Glutamatergic neuron (in vitro differentiated cells): ENCODE measurements around the gene ACACB. TPM values are rescaled to one million over a fixed set of nuclear protein-coding genes. Genes with fewer than 3 reads are reported as not detected.

Experiments used
- DNase-seq: peaks from one replicate; pipeline ENCODE4 v3.0.0; 2022
- H3K27ac Mint-ChIP-seq: one replicate; pipeline ENCODE4 v1.8.0; 2020; ENCODE audit warnings: mild to moderate bottlenecking, mixed read lengths, inconsistent platforms; ENCODE audit not compliant: unreplicated experiment
- H3K27me3 Mint-ChIP-seq: one replicate; pipeline ENCODE4 v1.8.0; 2020; ENCODE audit warnings: mild to moderate bottlenecking, moderate library complexity, mixed read lengths, inconsistent platforms; ENCODE audit not compliant: unreplicated experiment
- H3K36me3 Mint-ChIP-seq: one replicate; pipeline ENCODE4 v1.8.0; 2020; ENCODE audit warnings: mild to moderate bottlenecking, mixed read lengths, inconsistent platforms; ENCODE audit not compliant: unreplicated experiment
- H3K4me1 Mint-ChIP-seq: one replicate; pipeline ENCODE4 v1.8.0; 2020; ENCODE audit warnings: mild to moderate bottlenecking, low read depth, mixed read lengths, inconsistent platforms; ENCODE audit not compliant: unreplicated experiment
- H3K4me3 Mint-ChIP-seq: one replicate; pipeline ENCODE4 v1.8.0; 2020; ENCODE audit warnings: mild to moderate bottlenecking, mixed read lengths, inconsistent platforms; ENCODE audit not compliant: unreplicated experiment
- H3K9me3 Mint-ChIP-seq: one replicate; pipeline ENCODE4 v1.8.0; 2020; ENCODE audit warnings: mild to moderate bottlenecking, moderate library complexity, mixed read lengths, inconsistent platforms; ENCODE audit not compliant: unreplicated experiment
- total RNA-seq: library from RNA; stranded (reverse); fragmentation: NEBNext Ultra II Directional; extraction: Animal tissue kit (Norgen Biotek cat#: 25700); gene quantifications from one replicate; pipeline ENCODE4 v1.2.1, GENCODE V29; 2021; ENCODE audit not compliant: unreplicated experiment
- TF ChIP-seq, protein P1 (sequence below): fragments of 200-600 bp; sonication (generic); IDR thresholded peaks from one replicate; pipeline ENCODE4 v1.5.0; 2021; ENCODE audit not compliant: partially characterized antibody, unreplicated experiment

Gene ACACB
- total RNA-seq, 1 donor from 2014 or later = 3.8 TPM

DNA sequence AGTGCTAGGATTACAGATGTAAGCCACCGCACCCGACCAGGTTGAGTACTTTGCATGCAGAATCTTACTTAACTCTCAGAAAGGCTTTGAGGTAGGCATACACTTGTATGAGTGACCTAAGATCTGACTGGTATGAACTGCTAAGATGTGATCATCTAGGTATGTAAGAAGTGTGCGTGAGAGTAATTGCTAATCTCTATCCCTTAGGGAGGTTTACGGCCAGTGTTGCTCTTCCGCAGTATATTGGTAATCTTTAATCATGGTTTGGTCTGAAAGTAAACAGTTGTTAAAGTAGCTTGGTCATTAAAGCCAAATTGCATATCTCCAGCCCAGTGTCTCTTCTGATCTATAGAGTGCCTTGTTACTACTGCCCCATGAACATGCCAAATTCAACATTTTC is 11.2 kb upstream of the ACACB start:
- peaks cover 2% of the 10 kb centered on the region for H3K27me3 Mint-ChIP-seq
- H3K9me3 Mint-ChIP-seq = no peaks in the 10 kb centered on the region
- no peaks in the 10 kb centered on the region for H3K36me3 Mint-ChIP-seq
- TF ChIP-seq, protein P1, sequence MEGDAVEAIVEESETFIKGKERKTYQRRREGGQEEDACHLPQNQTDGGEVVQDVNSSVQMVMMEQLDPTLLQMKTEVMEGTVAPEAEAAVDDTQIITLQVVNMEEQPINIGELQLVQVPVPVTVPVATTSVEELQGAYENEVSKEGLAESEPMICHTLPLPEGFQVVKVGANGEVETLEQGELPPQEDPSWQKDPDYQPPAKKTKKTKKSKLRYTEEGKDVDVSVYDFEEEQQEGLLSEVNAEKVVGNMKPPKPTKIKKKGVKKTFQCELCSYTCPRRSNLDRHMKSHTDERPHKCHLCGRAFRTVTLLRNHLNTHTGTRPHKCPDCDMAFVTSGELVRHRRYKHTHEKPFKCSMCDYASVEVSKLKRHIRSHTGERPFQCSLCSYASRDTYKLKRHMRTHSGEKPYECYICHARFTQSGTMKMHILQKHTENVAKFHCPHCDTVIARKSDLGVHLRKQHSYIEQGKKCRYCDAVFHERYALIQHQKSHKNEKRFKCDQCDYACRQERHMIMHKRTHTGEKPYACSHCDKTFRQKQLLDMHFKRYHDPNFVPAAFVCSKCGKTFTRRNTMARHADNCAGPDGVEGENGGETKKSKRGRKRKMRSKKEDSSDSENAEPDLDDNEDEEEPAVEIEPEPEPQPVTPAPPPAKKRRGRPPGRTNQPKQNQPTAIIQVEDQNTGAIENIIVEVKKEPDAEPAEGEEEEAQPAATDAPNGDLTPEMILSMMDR = no peak
- H3K27ac Mint-ChIP-seq = no peak overlapping the region
- DNase-seq = no peak
- H3K4me1 Mint-ChIP-seq = peaks cover 6% of the 10 kb centered on the region
- H3K4me3 Mint-ChIP-seq = no peak overlapping the region

DNA sequence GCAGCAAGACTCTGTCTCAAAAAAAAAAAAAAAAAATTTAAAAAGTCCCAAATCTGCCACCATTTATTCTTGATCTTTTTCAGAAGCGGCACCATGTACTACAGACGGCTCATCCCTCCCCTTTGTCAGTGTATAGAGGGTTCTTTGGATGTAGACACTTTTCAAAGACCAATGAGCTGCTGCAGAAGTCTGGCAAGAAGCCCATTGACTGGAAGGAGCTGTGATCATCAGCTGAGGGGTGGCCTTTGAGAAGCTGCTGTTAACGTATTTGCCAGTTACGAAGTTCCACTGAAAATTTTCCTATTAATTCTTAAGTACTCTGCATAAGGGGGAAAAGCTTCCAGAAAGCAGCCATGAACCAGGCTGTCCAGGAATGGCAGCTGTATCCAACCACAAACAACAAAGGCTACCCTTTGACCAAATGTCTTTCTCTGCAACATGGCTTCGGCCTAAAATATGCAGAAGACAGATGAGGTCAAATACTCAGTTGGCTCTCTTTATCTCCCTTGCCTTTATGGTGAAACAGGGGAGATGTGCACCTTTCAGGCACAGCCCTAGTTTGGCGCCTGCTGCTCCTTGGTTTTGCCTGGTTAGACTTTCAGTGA is 6.5 kb upstream of the ACACB start:
- TF ChIP-seq, protein P1 = no peak
- peaks cover 1% of the 10 kb centered on the region for H3K9me3 Mint-ChIP-seq
- H3K27me3 Mint-ChIP-seq = peaks cover 3% of the 10 kb centered on the region
- no peak for DNase-seq
- no peaks in the 10 kb centered on the region for H3K36me3 Mint-ChIP-seq
- H3K4me1 Mint-ChIP-seq = peaks cover 7% of the 10 kb centered on the region
- H3K27ac Mint-ChIP-seq = peak overlapping the region; percentile 67
- H3K4me3 Mint-ChIP-seq = no peak overlapping the region

DNA sequence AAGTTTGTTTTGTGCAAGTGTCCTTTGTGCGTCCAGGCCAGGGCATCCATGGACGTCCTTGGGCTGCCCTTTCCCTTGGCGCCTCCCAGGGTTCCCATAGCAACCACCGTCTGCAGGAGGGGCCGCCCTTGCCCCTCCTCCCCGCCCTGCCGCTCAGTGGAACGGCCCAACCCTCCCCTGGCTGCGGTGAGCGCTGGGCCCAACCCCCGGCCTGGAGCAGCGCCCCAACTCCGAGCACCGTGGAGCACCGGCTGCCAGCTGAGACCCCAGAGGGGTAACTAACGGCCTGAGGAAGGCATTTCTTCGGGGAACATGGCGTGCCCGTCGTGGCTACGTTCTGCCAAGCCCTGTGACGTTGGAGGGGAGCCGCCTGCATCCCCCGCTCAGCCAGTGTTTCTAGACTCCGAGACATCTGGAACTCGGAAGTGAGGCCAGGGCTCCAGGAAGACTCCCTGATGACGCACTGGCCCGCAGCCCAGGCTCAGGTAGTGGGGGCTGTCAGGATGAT is 5.3 kb upstream of the ACACB start:
- Mint-ChIP-seq H3K4me1 (peaks cover 10% of the 10 kb centered on the region), H3K36me3 (no peaks in the 10 kb centered on the region), H3K27me3 (peaks cover 3% of the 10 kb centered on the region), H3K9me3 (peaks cover 2% of the 10 kb centered on the region), H3K27ac (peak overlapping the region; percentile 72), H3K4me3 (peak overlapping the region; percentile 58)
- TF ChIP-seq, protein P1 = no peak
- peak; percentile 79 for DNase-seq

DNA sequence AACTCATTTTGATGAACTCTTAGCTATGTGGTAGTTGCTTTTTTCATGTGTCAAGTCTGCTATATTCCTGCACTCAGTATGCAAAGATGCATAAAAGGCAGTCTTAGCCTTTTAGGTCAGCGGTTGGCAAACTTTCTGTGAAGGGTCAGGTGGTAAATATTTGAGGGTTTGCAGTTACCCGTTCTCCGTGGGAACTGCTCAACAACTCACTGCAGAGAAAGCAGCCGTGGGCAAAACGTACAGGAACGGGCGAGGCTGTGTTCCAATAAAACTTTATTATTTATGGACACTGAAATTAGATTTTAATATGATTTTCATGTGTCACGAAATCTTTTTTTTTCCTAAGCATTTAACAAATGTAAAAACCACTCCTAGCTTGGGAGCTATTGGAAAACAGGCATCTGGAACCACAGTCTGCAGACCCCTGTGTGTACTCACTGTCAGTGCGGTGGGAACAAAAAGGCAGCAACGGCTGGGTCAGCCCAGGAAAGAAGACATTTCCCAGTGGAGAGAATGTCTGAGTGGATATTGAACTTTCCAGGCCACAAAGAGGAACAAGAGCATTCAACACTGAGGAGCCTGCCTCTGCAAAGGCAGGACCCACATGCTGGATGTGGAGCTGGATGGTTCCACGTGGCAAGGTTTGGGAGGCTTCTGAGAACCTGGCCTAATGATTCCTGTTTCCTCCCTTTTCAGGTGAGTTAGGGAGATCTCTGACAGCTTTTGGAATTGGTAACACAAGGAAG is 3.5 kb upstream of the ACACB start:
- H3K4me1 Mint-ChIP-seq = peaks cover 14% of the 10 kb centered on the region
- H3K27ac Mint-ChIP-seq = no peak overlapping the region
- H3K4me3 Mint-ChIP-seq = no peak overlapping the region

More for the DNA sequence above, 3.5 kb upstream of the ACACB start:
- TF ChIP-seq, protein P1 = no peak
- no peaks in the 10 kb centered on the region for H3K36me3 Mint-ChIP-seq
- no peak for DNase-seq
- peaks cover 3% of the 10 kb centered on the region for H3K27me3 Mint-ChIP-seq
- peaks cover 2% of the 10 kb centered on the region for H3K9me3 Mint-ChIP-seq
